GM23338 (cell line): ENCODE measurements around the gene HSPA9. TPM values are rescaled to one million over a fixed set of nuclear protein-coding genes. Genes with fewer than 3 reads are reported as not detected.

Experiments
- ATAC-seq: fragments of 200-7000 bp; cut with Tn5 transposase; 3 replicates; pipeline ENCODE4 v1.9.1; 2020
- DNase-seq: peaks from one replicate; pipeline ENCODE4 v3.0.0-alpha.2; 2015; ENCODE audit warnings: low spot score
- H2AFZ ChIP-seq: fragments of 200-600 bp; sonication (generic); 2 replicates; pipeline ENCODE4 v1.8.0; 2016; ENCODE audit warnings: antibody characterized with exemption, mild to moderate bottlenecking, moderate library complexity
- H3F3A ChIP-seq: fragments of 200-600 bp; sonication (generic); replicated peaks from 2 replicates; pipeline ENCODE4 v1.8.0; 2017; ENCODE audit warnings: antibody characterized with exemption, mixed run types, low read depth
- H3K27ac ChIP-seq: fragments of 200-600 bp; sonication (generic); 2 replicates; pipeline ENCODE4 v1.6.1; 2016; ENCODE audit warnings: low read depth
- H3K27me3 ChIP-seq: fragments of 200-600 bp; sonication (generic); 2 replicates; pipeline ENCODE4 v1.8.0; 2016; ENCODE audit warnings: mild to moderate bottlenecking, mixed run types, moderate library complexity; ENCODE audit not compliant: insufficient read depth
- H3K36me3 ChIP-seq: fragments of 200-600 bp; sonication (generic); 2 replicates; pipeline ENCODE4 v1.8.0; 2016; ENCODE audit warnings: mild to moderate bottlenecking; ENCODE audit not compliant: insufficient read depth
- H3K4me1 ChIP-seq: fragments of 200-600 bp; sonication (generic); 2 replicates; pipeline ENCODE4 v1.8.0; 2016; ENCODE audit warnings: mild to moderate bottlenecking, moderate library complexity; ENCODE audit not compliant: insufficient read depth
- H3K4me2 ChIP-seq: fragments of 200-600 bp; sonication (generic); 2 replicates; pipeline ENCODE4 v1.7.1; 2017; ENCODE audit warnings: mixed run types
- H3K4me3 ChIP-seq: fragments of 200-600 bp; sonication (generic); 2 replicates; pipeline ENCODE4 v1.6.1; 2016; ENCODE audit warnings: mixed run types
- H3K79me2 ChIP-seq: fragments of 200-600 bp; sonication (generic); replicated peaks from 2 replicates; pipeline ENCODE4 v1.8.0; 2017; ENCODE audit warnings: mild to moderate bottlenecking; ENCODE audit not compliant: insufficient read depth
- H3K9me2 ChIP-seq: fragments of 200-600 bp; sonication (generic); 2 replicates; pipeline ENCODE4 v1.8.0; 2017; ENCODE audit not compliant: insufficient read depth
- H4K20me1 ChIP-seq: fragments of 200-600 bp; sonication (generic); replicated peaks from 2 replicates; pipeline ENCODE4 v1.8.0; 2017; ENCODE audit warnings: mild to moderate bottlenecking; ENCODE audit not compliant: insufficient read depth
- H3K27ac Mint-ChIP-seq: 2 replicates; pipeline ENCODE4 v1.8.0; 2020; ENCODE audit warnings: inconsistent platforms, mild to moderate bottlenecking, moderate library complexity, mixed read lengths
- H3K27me3 Mint-ChIP-seq: 3 replicates; pipeline ENCODE4 v1.8.0; 2022; ENCODE audit warnings: low read depth, mild to moderate bottlenecking, moderate library complexity, mixed read lengths, inconsistent platforms; ENCODE audit not compliant: insufficient read depth, poor library complexity
- H3K36me3 Mint-ChIP-seq: 3 replicates; pipeline ENCODE4 v1.8.0; 2021; ENCODE audit warnings: low read depth, mild to moderate bottlenecking, inconsistent platforms, moderate library complexity, mixed read lengths
- H3K4me1 Mint-ChIP-seq: 3 replicates; pipeline ENCODE4 v1.8.0; 2020; ENCODE audit warnings: mild to moderate bottlenecking, inconsistent platforms, mixed read lengths
- H3K4me3 Mint-ChIP-seq: 3 replicates; pipeline ENCODE4 v1.8.0; 2021; ENCODE audit warnings: moderate library complexity, mild to moderate bottlenecking, inconsistent platforms, mixed read lengths
- H3K9me3 Mint-ChIP-seq: 3 replicates; pipeline ENCODE4 v1.8.0; 2020; ENCODE audit warnings: moderate library complexity, mild to moderate bottlenecking, inconsistent platforms, mixed read lengths
- CREB1 ChIP-seq: fragments of 250-450 bp; sonication (Bioruptor Pico); IDR thresholded peaks from 2 replicates; pipeline ENCODE4 v1.5.0; 2020; ENCODE audit warnings: low read depth, mild to moderate bottlenecking, moderate library complexity
- CTCF ChIP-seq, 2 experiments: fragments of 200-600 bp in 1 of 2; sonication (generic) in 1 of 2; conservative IDR thresholded peaks; 2 replicates each; pipeline versions ENCODE4 v1.5.1 to v1.6.1; 2016 to 2017; ENCODE audit warnings: antibody characterized with exemption in 2 of 2, low read depth in 2 of 2, mild to moderate bottlenecking in 2 of 2, moderate library complexity in 1 of 2
- EZH2phosphoT487 ChIP-seq: fragments of 200-600 bp; sonication (generic); IDR thresholded peaks from one replicate; pipeline ENCODE4 v1.8.1; 2018; ENCODE audit warnings: antibody characterized with exemption; ENCODE audit not compliant: unreplicated experiment
- JUNB ChIP-seq: IDR thresholded peaks from one replicate; pipeline ENCODE4 v1.6.1; 2016; ENCODE audit warnings: antibody characterized with exemption; ENCODE audit not compliant: unreplicated experiment
- NANOG ChIP-seq: IDR thresholded peaks from 2 replicates; pipeline ENCODE4 v1.6.1; 2016; ENCODE audit warnings: antibody characterized with exemption, borderline replicate concordance
- POLR2AphosphoS5 ChIP-seq: IDR thresholded peaks from 2 replicates; pipeline ENCODE4 v1.6.1; 2016; ENCODE audit warnings: antibody characterized with exemption, low read depth
- REST ChIP-seq: IDR thresholded peaks from one replicate; pipeline ENCODE4 v1.6.1; 2018; ENCODE audit warnings: antibody characterized with exemption; ENCODE audit not compliant: unreplicated experiment
- STAT1 ChIP-seq: IDR thresholded peaks from one replicate; pipeline ENCODE4 v1.6.1; 2016; ENCODE audit warnings: antibody characterized with exemption; ENCODE audit not compliant: unreplicated experiment
- ZNF114 ChIP-seq: fragments of 250-450 bp; sonication (Bioruptor Pico); IDR thresholded peaks from 2 replicates; pipeline ENCODE4 v1.5.0; 2020; ENCODE audit warnings: mild to moderate bottlenecking, moderate library complexity
- ZNF331 ChIP-seq: fragments of 250-450 bp; sonication (Bioruptor Pico); IDR thresholded peaks from 2 replicates; pipeline ENCODE4 v1.5.0; 2020; ENCODE audit warnings: low read depth, mild to moderate bottlenecking, moderate library complexity
- polyA plus RNA-seq: library from polyadenylated mRNA; unstranded; fragments of >200 nt; fragmentation: Nextera tagmentation; extraction: Ambion mirVana; gene quantifications from 2 replicates; pipeline ENCODE4 v1.2.1, GENCODE V29; 2016
- total RNA-seq: library from RNA; depleted of rRNA; stranded (reverse); fragments of >200 nt; shearing (Covaris generic); gene quantifications from 2 replicates; pipeline ENCODE4 v1.2.3, GENCODE V29; 2014
- TF ChIP-seq, protein P1 (sequence below): IDR thresholded peaks from 2 replicates; pipeline ENCODE4 v1.6.1; 2016; ENCODE audit warnings: antibody characterized with exemption

HSPA9 gene
- total and polyA plus RNA-seq, 2 experiments from 2014 or later, result 302 to 751 TPM

DNA sequence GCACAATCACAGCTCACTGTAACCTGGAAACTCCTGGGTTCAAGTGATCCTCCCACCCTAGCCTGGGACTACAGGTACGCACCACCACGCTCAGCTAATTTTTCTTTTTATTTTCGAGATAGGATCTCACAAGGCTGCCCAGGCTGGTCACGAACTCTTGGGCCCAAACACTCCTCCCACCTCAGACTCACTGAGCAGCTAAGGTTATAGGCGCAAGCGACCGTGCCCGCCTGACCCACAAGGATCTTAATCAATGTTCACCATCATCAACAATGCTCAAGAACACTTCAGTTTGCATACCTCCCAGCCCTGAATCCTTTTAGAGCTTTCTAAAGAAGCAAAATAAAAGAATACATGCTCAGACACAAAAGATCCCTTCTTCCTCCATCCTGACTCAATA, 45.4 kb downstream of the HSPA9 start (continued):
- TF ChIP-seq REST (no peak), ZNF331 (CRISPR knock-in tag) (no peak), CREB1 (CRISPR knock-in tag) (no peak)
- TF ChIP-seq, protein P1, sequence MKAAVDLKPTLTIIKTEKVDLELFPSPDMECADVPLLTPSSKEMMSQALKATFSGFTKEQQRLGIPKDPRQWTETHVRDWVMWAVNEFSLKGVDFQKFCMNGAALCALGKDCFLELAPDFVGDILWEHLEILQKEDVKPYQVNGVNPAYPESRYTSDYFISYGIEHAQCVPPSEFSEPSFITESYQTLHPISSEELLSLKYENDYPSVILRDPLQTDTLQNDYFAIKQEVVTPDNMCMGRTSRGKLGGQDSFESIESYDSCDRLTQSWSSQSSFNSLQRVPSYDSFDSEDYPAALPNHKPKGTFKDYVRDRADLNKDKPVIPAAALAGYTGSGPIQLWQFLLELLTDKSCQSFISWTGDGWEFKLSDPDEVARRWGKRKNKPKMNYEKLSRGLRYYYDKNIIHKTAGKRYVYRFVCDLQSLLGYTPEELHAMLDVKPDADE, result no peak

GRCh38 chr5:138528744-138529469, 46.3 kb downstream of the HSPA9 start:
- DNase-seq, result no peak
- no peak for ATAC-seq
- Histone ChIP-seq H3K36me3 (no peaks in the 10 kb centered on the region; the same call in 1 of the 2 replicates), H3F3A (no peaks in the 10 kb centered on the region), H3K27me3 (no peaks in the 10 kb centered on the region), H2AFZ (no peak overlapping the region), H3K9me2 (no peaks in the 10 kb centered on the region), H3K27ac (peak overlapping the region; percentile 35), H4K20me1 (peaks cover 80% of the 10 kb centered on the region), H3K4me2 (no peak overlapping the region), H3K4me1 (no peaks in the 10 kb centered on the region; the same call in 1 of the 2 replicates), H3K4me3 (no peak overlapping the region), H3K79me2 (peaks cover 100% of the 10 kb centered on the region)
- Mint-ChIP-seq H3K27me3 (peaks cover 1% of the 10 kb centered on the region), H3K9me3 (no peaks in the 10 kb centered on the region), H3K36me3 (peaks cover 51% of the 10 kb centered on the region), H3K27ac (peak overlapping the region; percentile 58), H3K4me1 (peaks cover 25% of the 10 kb centered on the region), H3K4me3 (no peak overlapping the region)
- no peak for TF ChIP-seq CREB1 (CRISPR knock-in tag)
- TF ChIP-seq ZNF331 (CRISPR knock-in tag), result no peak
- no peak for TF ChIP-seq EZH2phosphoT487
- TF ChIP-seq, protein P1, result no peak
- no peak for TF ChIP-seq POLR2AphosphoS5
- TF ChIP-seq ZNF114, result no peak
- TF ChIP-seq CTCF (conservative IDR thresholded peaks at IDR 0.05; ENCODE audit: low read depth in 2 of 2), result no peak
- TF ChIP-seq JUNB, result no peak
- no peak for TF ChIP-seq STAT1
- no peak for TF ChIP-seq REST
- TF ChIP-seq NANOG, result no peak
